ENCODE results near the gene FRAT1. TPM values are rescaled to one million over a fixed set of nuclear protein-coding genes. Genes with fewer than 3 reads are reported as not detected.
A peak's percentile ranks its signal among the peaks of the same experiment; 100 is the strongest.

FRAT1 gene
- total and polyA plus RNA-seq, 11 donors: 1.1 to 5.2 (median 4.3) TPM

DNA sequence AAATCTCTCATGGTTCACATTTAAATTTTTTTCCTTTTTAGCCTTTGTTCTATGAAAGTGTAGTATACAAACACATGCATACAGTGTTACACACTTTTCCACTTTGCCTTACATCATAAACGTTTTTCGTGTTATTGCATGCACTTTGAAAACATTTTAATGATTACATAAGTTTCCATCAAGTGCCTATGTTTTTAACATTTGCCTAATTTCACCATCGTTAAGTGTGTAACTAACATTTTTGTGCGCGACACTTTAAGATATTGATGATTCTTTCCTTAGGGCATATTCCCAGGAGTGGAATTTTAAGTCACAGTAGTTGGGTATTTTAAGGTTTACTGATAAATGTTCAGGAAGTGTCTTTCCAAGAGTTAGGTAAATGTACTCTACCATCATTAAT, 16.9 kb downstream of the FRAT1 start:
- Histone ChIP-seq H3K27me3 (no peaks in the 10 kb centered on the region), H3K4me3 (no peak overlapping the region), H3K27ac (no peak overlapping the region), H3K36me3 (peaks cover 0 to 2% (median 0%) of the 10 kb centered on the region in 9 donors), H3K4me1 (peaks cover 2 to 55% (median 32%) of the 10 kb centered on the region in 12 donors), H3K9me3 (no peaks in the 10 kb centered on the region)
- no peak for ATAC-seq
- 74 to 82% (median 75%) methylated on average over 5 of the region's 5 CpGs for WGBS, 4 donors
- intact Hi-C loops (cut with DNase I): loop anchor here in 2 of 10 donors (5.0 kb wide), 2 partner anchors 54 to 66 kb away; partner anchors contain the start of gene RRP12 (in 1 of the 2)
- TF ChIP-seq, protein P1, sequence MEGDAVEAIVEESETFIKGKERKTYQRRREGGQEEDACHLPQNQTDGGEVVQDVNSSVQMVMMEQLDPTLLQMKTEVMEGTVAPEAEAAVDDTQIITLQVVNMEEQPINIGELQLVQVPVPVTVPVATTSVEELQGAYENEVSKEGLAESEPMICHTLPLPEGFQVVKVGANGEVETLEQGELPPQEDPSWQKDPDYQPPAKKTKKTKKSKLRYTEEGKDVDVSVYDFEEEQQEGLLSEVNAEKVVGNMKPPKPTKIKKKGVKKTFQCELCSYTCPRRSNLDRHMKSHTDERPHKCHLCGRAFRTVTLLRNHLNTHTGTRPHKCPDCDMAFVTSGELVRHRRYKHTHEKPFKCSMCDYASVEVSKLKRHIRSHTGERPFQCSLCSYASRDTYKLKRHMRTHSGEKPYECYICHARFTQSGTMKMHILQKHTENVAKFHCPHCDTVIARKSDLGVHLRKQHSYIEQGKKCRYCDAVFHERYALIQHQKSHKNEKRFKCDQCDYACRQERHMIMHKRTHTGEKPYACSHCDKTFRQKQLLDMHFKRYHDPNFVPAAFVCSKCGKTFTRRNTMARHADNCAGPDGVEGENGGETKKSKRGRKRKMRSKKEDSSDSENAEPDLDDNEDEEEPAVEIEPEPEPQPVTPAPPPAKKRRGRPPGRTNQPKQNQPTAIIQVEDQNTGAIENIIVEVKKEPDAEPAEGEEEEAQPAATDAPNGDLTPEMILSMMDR (IDR thresholded peaks at IDR 0.05): no peak
- no peak for TF ChIP-seq POLR2A (IDR thresholded peaks at IDR 0.05)
- no peak for DNase-seq

DNA sequence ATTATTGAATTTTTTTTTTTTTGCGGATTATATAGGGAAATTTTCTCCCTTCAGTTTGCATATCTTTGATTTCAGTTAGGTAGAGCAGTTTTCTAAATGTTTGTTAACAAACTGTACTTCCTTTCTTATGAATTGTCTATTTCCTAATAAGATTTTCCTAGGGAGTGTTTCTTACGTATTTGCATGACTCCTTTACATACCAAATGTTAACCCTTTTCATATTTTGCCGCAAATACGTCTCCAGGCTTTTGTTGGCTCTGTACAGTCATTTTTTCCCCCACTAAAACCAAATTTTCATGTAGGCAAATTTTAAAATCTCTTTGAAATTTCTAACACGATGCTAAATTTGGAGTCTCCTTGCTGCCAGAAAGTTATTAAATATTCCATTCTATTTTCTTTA, 17.4 kb downstream of the FRAT1 start:
- Histone ChIP-seq H3K4me3 (no peak overlapping the region), H3K27ac (peak overlapping the region in 1 of 12 donors; percentile 38), H3K27me3 (no peaks in the 10 kb centered on the region), H3K36me3 (no peaks in the 10 kb centered on the region), H3K9me3 (no peaks in the 10 kb centered on the region), H3K4me1 (peaks cover 2 to 51% (median 29%) of the 10 kb centered on the region in 12 donors)
- DNase-seq: no peak
- intact Hi-C loops (cut with DNase I): loop anchor here in 2 of 10 donors (5.0 kb wide), 2 partner anchors 54 to 66 kb away; partner anchors contain the start of gene RRP12 (in 1 of the 2)
- TF ChIP-seq, protein P1 (IDR thresholded peaks at IDR 0.05): no peak
- TF ChIP-seq POLR2A (IDR thresholded peaks at IDR 0.05): no peak
- no peak for ATAC-seq
- 45 to 58% (median 51%) methylated on average over 5 of the region's 5 CpGs for WGBS, 4 donors

DNA sequence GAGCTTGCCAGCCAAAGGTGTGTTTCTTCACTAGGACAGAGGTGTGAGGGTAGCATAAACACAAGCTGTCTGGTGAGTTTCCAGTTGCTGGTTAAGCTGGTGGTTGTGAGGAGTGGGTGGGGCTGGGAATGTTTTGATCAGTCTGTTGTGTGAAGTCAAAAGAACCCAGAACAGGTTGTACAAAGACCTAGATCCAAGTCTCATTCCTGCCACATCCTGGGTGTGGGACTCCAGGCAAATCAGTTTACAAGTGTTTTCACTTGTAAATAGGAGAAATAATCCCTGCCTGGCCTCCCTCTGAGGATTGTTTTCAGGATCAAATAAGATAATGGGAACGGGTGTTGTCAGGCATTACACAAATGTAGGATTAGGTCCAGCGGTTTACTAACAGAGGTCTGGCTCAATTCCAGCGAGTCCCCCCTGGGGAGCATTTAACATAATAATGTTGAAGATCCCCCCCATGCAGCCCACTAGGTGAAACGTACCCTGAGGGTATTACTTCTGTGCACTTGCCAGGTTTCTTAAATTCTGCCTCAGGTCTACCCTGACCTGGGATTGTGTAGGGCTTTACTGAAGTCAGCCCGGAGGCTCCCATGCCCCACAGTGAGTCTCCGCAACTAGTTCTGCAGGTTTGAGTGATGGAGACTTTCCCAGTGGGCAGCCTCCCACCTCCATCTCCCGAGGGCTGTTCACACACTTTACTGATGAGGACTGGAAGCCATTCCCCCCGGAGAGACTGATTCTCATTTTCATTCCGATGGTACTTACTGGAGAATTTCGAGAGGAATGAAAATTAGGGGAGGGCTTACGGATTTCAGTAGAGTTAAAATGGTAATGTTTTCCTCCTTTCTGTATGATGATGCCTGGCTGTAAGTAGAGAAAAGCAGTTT, 18.1 kb downstream of the FRAT1 start:
- peak overlapping the region in 4 of 12 donors; percentile 3 to 68 (median 32) for H3K27ac ChIP-seq
- DNase-seq: no peak
- H3K4me1 ChIP-seq: peaks cover 0 to 44% (median 21%) of the 10 kb centered on the region in 12 donors
- H3K9me3 ChIP-seq: no peaks in the 10 kb centered on the region
- H3K27me3 ChIP-seq: no peaks in the 10 kb centered on the region
- TF ChIP-seq POLR2A (IDR thresholded peaks at IDR 0.05): no peak
- H3K4me3 ChIP-seq: peak overlapping the region in 2 of 12 donors; percentile 0 to 14
- no peak for ATAC-seq
- H3K36me3 ChIP-seq: no peaks in the 10 kb centered on the region
- WGBS, 4 donors: 13 to 29% (median 16%) methylated on average over 10 to 11 of the region's 11 CpGs
- intact Hi-C loops (cut with DNase I): loop anchor here in 2 of 10 donors (5.0 kb wide), 2 partner anchors 55 to 65 kb away; partner anchors contain the start of gene RRP12 (in 1 of the 2)

DNA sequence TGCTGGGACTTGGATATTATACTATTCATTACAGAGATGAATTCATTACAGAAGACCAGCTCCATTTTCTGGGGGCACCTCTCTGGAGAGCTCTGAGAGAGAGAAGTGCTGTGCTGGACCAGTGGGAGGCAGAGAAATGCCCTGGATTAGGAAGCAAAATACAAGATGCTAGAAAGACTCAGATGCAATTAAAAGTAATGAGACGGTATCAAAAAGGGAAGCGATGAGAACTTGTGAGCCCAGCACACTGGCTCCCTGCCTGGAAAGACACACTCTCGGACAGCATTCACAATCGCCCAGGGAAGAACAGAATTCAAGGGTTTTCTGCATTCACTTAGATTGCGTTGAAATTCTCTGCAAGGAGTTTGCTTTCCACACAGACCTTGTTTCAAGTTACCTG, 19.0 kb downstream of the FRAT1 start:
- DNase-seq (no peak), ATAC-seq (no peak)
- intact Hi-C loops (cut with DNase I): loop anchor here in 2 of 10 donors (5.0 kb wide), 2 partner anchors 56 to 64 kb away; partner anchors contain the start of gene RRP12 (in 1 of the 2)
- 31 to 56% (median 42%) methylated on average over 5 of the region's 5 CpGs for WGBS, 4 donors
- no peak overlapping the region for H3K4me3 ChIP-seq
- peak overlapping the region in 2 of 12 donors; percentile 3 to 26 for H3K27ac ChIP-seq
- H3K27me3 ChIP-seq: no peaks in the 10 kb centered on the region
- TF ChIP-seq POLR2A (IDR thresholded peaks at IDR 0.05): no peak
- TF ChIP-seq, protein P1 (IDR thresholded peaks at IDR 0.05): no peak
- no peaks in the 10 kb centered on the region for H3K36me3 ChIP-seq
- H3K9me3 ChIP-seq: no peaks in the 10 kb centered on the region
- peaks cover 0 to 35% (median 17%) of the 10 kb centered on the region in 12 donors for H3K4me1 ChIP-seq
